Duodenal mucosa (tissue), 2 donors: ENCODE data around the gene HOXD13.

Experiments used
- H3K27ac ChIP-seq: one replicate; pipeline ENCODE4 v1.7.0; 2013; ENCODE audit warnings: low read depth, low read length
- H3K27me3 ChIP-seq, 2 donors: one replicate each; pipeline ENCODE4 v1.7.0; 2013; ENCODE audit warnings: low read length in 2 of 2, control low read depth in 1 of 2; ENCODE audit not compliant: insufficient read depth in 2 of 2, control insufficient read depth in 1 of 2
- H3K36me3 ChIP-seq, 2 donors: one replicate each; pipeline ENCODE4 v1.7.0; 2013; ENCODE audit warnings: low read length in 2 of 2, control low read depth in 1 of 2; ENCODE audit not compliant: insufficient read depth in 2 of 2, control insufficient read depth in 1 of 2
- H3K4me1 ChIP-seq, 2 donors: one replicate each; pipeline ENCODE4 v1.7.0; 2013; ENCODE audit warnings: low read length in 2 of 2, control low read depth in 1 of 2; ENCODE audit not compliant: insufficient read depth in 2 of 2, control insufficient read depth in 1 of 2
- H3K4me3 ChIP-seq, 2 donors: one replicate each; pipeline ENCODE4 v1.7.0; 2013; ENCODE audit warnings: low read length in 2 of 2, low read depth in 1 of 2
- H3K9ac ChIP-seq, 2 donors: one replicate each; pipeline ENCODE4 v1.7.0; 2013; ENCODE audit warnings: low read length in 2 of 2, low read depth in 1 of 2
- H3K9me3 ChIP-seq, 2 donors: one replicate each; pipeline ENCODE4 v1.7.0; 2013; ENCODE audit warnings: low read length in 2 of 2, control low read depth in 1 of 2; ENCODE audit not compliant: control insufficient read depth in 1 of 2

The HOXD13 gene

DNA sequence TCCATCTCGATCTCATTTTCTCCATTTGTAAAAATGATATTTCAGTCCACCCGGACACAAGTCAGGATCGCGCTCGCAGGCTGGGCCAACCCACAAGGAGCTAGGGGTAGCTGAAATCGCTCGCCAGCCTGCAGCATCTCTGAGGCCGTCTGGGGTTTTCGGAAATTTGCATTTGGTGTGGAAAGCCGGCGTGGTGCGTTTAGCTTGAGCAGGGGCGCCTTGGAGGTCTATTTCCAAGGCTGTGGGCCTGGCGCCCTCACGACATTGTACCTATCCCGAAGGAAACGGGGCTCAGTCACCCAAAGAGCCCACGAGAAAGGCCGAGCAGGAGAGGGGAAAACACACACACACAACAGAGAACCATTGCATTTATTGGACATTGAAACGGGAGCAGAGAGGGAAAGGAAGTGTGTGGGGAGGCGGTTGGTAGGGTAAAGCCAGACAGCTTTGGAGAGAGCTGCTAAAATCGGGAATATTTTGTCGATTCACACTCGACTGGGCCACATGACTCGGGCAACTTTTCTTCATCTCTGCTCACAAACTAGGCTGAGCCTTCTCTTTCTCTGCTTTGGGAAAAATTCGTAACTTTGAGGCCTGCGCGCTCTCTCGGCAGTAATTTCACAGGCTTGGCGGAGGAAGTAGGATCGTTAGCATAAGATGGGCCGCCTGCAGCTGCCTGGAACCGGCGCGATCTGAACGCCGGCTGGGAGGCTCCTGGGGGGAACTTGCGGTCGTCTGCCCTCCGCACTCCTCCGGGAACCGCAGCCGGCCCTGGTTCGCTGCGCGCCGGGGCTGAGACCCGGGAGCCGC is 35.9 kb downstream of the HOXD13 start:
- Histone ChIP-seq H3K27me3 (peaks cover 81 to 89% of the 10 kb centered on the region in 2 donors), H3K27ac (no peak overlapping the region), H3K36me3 (no peaks in the 10 kb centered on the region), H3K4me1 (no peaks in the 10 kb centered on the region), H3K4me3 (peak overlapping the region in 1 of 2 donors; percentile 11), H3K9ac (no peak overlapping the region), H3K9me3 (no peaks in the 10 kb centered on the region)

GRCh38 chr2:176128982-176129796 is 36.7 kb downstream of the HOXD13 start, which contains the start of gene HOXD8:
HOXD8 (plus strand) TSS chr2:176129705; CDS start chr2:176130367, 662 bp downstream.
- Histone ChIP-seq H3K9ac (no peak within 1 kb of the TSS), H3K4me3 (peak within 1 kb of the TSS; percentile 11 to 28)

GRCh38 chr2:176129813-176130146 is 37.3 kb downstream of the HOXD13 start:
- H3K4me1 ChIP-seq = no peaks in the 10 kb centered on the region
- H3K9ac ChIP-seq = no peak overlapping the region
- peaks cover 79 to 88% of the 10 kb centered on the region in 2 donors for H3K27me3 ChIP-seq
- no peaks in the 10 kb centered on the region for H3K36me3 ChIP-seq
- H3K4me3 ChIP-seq = no peak overlapping the region
- no peaks in the 10 kb centered on the region for H3K9me3 ChIP-seq
- peak overlapping the region; percentile 67 for H3K27ac ChIP-seq

More at GRCh38 chr2:176128982-176129796, 36.7 kb downstream of the HOXD13 start, which contains the start of gene HOXD8:
- no peaks in the 10 kb centered on the region for H3K9me3 ChIP-seq
- peaks cover 81 to 88% of the 10 kb centered on the region in 2 donors for H3K27me3 ChIP-seq
- no peaks in the 10 kb centered on the region for H3K4me1 ChIP-seq
- H3K36me3 ChIP-seq = no peaks in the 10 kb centered on the region
- peak within 1 kb of the TSS; percentile 67 for H3K27ac ChIP-seq

DNA sequence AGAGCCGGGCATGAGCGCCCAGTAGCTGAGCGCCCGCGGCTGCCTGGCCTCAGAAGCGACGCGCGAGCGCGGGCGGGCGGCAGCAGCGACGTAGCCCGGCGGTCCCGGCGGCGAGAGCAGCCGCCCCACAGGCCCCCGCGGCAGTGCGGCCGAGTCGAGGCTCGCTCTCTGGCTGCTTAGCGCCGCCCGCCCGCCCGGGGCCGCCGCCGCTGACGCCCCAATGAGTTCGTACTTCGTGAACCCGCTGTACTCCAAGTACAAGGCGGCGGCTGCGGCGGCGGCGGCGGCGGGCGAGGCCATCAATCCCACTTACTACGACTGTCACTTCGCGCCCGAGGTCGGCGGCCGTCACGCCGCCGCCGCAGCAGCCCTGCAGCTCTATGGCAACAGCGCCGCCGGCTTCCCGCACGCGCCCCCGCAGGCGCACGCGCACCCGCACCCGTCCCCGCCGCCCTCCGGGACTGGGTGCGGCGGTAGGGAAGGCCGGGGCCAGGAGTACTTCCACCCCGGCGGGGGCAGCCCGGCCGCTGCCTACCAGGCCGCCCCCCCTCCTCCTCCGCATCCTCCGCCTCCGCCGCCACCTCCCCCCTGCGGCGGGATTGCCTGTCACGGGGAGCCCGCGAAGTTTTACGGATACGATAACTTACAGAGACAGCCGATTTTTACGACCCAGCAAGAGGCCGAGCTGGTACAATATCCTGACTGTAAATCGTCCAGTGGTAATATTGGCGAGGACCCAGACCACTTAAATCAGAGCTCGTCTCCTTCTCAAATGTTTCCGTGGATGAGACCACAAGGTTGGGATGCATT is 37.8 kb downstream of the HOXD13 start:
- no peak overlapping the region for H3K27ac ChIP-seq
- H3K4me3 ChIP-seq = no peak overlapping the region
- H3K9ac ChIP-seq = no peak overlapping the region
- H3K9me3 ChIP-seq = no peaks in the 10 kb centered on the region
- no peaks in the 10 kb centered on the region for H3K4me1 ChIP-seq
- H3K36me3 ChIP-seq = no peaks in the 10 kb centered on the region
- peaks cover 79 to 88% of the 10 kb centered on the region in 2 donors for H3K27me3 ChIP-seq

- no peak overlapping the region for H3K9ac ChIP-seq
- no peak overlapping the region for H3K4me3 ChIP-seq
- H3K9me3 ChIP-seq = no peaks in the 10 kb centered on the region
- no peaks in the 10 kb centered on the region for H3K36me3 ChIP-seq
- H3K4me1 ChIP-seq = peaks cover 0 to 5% of the 10 kb centered on the region in 2 donors
- H3K27me3 ChIP-seq = peaks cover 79 to 88% of the 10 kb centered on the region in 2 donors
- H3K27ac ChIP-seq = no peak overlapping the region
Observed at GRCh38 chr2:176130957-176131847, 38.7 kb downstream of the HOXD13 start.

- H3K9ac ChIP-seq = no peak overlapping the region
- H3K4me1 ChIP-seq = peaks cover 0 to 6% of the 10 kb centered on the region in 2 donors
- no peak overlapping the region for H3K4me3 ChIP-seq
- peaks cover 80 to 89% of the 10 kb centered on the region in 2 donors for H3K27me3 ChIP-seq
- H3K9me3 ChIP-seq = no peaks in the 10 kb centered on the region
- H3K27ac ChIP-seq = no peak overlapping the region
- H3K36me3 ChIP-seq = no peaks in the 10 kb centered on the region
Observed at GRCh38 chr2:176131848-176132158, 39.3 kb downstream of the HOXD13 start.

DNA sequence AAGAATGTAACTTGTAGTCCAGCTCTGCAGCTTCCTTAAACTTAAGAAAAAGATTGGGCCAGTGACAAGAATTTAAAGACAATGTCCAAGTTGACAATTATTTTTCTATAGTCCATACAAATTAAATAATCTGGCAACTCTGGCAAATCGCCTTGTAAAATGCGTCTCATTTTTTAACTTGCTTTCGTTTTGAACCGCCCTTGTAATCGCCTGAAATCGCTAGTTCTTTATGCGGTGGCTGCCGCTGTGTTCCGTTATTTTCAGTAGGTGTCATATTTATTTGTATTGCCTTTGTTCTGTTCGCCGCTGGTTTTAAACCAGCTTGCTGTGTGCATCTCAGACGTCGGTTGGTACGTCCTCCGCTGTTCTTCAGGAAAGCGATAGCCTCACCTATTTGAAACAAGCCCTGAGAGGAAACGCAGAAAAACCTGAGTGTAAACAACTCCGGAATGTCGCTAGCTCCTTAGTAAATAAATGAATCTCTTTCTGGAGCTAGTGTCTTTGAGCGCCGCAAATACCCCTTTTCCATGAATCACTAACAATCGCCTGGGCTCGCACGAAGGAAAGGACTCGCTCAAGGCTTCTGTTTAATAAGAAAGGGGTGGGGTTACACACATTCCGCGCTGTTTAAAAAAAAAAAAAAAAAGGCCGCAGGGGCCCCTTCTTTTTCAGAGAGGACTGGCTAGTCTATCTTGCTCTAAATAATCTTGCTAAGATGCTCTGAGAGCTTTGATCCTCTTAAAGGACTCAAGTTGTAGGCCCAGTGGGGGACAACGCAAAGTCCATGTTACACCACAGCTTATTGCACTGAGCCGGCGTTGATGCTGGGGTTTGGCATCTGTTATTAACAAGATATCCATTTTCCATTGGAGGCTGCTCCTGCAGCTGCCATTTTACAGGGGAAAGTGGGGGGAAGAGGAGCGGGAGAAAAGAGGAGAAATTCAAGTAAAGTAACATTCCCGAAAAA is 40.0 kb downstream of the HOXD13 start:
- Histone ChIP-seq H3K4me3 (peak overlapping the region; percentile 23 to 57), H3K9me3 (no peaks in the 10 kb centered on the region), H3K27me3 (peaks cover 82 to 90% of the 10 kb centered on the region in 2 donors), H3K36me3 (no peaks in the 10 kb centered on the region), H3K4me1 (peaks cover 0 to 9% of the 10 kb centered on the region in 2 donors), H3K27ac (no peak overlapping the region), H3K9ac (no peak overlapping the region)

DNA sequence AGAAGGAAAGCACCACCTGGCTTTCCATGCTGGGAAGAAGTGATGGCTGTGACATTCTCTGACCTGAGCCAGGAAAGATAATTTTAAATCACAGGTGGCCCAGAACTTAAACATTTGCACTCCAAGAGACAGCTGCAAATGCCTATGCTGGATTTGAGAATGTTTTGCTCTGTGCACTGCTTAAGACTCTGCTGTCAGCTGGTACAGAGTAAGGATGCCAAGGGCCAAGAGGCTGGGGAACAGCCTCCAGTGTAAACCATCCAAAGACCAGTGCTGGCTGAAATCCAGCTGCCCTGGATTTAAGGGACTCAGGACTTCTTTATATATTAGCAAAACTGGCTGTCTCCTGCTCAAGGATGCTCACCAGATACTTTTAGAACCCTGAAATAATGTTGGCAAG is 40.9 kb downstream of the HOXD13 start:
- Histone ChIP-seq H3K27me3 (peaks cover 82 to 89% of the 10 kb centered on the region in 2 donors), H3K36me3 (no peaks in the 10 kb centered on the region), H3K4me3 (no peak overlapping the region), H3K9me3 (no peaks in the 10 kb centered on the region), H3K4me1 (peaks cover 0 to 9% of the 10 kb centered on the region in 2 donors), H3K9ac (no peak overlapping the region), H3K27ac (no peak overlapping the region)
